ENCODE data around the gene SLC35A2. TPM values are rescaled to one million over a fixed set of nuclear protein-coding genes. Genes with fewer than 3 reads are reported as not detected.

Gene SLC35A2
- total and polyA plus RNA-seq, 12 donors = 6.4 to 27.7 (median 12.4) TPM

- intact Hi-C loops (cut with DNase I) = loop anchor here in 3 of 10 donors (10.0 kb wide), 2 partner anchors 273 to 1263 kb away; partner anchors contain the start of genes ELK1 (in 1 of the 3) and UXT (in 1 of the 3)
- peak; percentile 61 to 81 (median 73) for ATAC-seq
- Histone ChIP-seq H3K4me1 (peaks cover 0 to 32% (median 4%) of the 10 kb centered on the region in 9 donors), H3K27ac (peak overlapping the region in 5 of 10 donors; percentile 6 to 91 (median 25)), H3K9me3 (no peaks in the 10 kb centered on the region), H3K4me3 (peak overlapping the region in 5 of 10 donors; percentile 7 to 68 (median 32)), H3K36me3 (peaks cover 0 to 29% (median 0%) of the 10 kb centered on the region in 9 donors), H3K27me3 (no peaks in the 10 kb centered on the region)
- DNase-seq = peak; percentile 85 to 86
- 12 to 22% methylated on average over 23 to 27 of the region's 27 CpGs for WGBS, 2 donors
- peak; percentile 79 to 95 (median 92) for TF ChIP-seq CTCF (IDR thresholded peaks at IDR 0.05)
These were observed 5.9 kb upstream of the SLC35A2 start for GRCh38 chrX:48917139-48918001.

GRCh38 chrX:48914593-48915493, 3.4 kb upstream of the SLC35A2 start:
- Histone ChIP-seq H3K4me3 (peak overlapping the region in 1 of 10 donors; percentile 0), H3K27me3 (no peaks in the 10 kb centered on the region), H3K4me1 (peaks cover 0 to 43% (median 15%) of the 10 kb centered on the region in 9 donors), H3K9me3 (no peaks in the 10 kb centered on the region), H3K27ac (no peak overlapping the region), H3K36me3 (peaks cover 0 to 27% (median 0%) of the 10 kb centered on the region in 9 donors)
- ATAC-seq = no peak
- DNase-seq = no peak
- TF ChIP-seq CTCF (IDR thresholded peaks at IDR 0.05) = no peak
- 89 to 92% methylated on average over 10 to 13 of the region's 13 CpGs for WGBS, 2 donors
- intact Hi-C loops (cut with DNase I) = loop anchor here in 3 of 10 donors (10.0 kb wide), 2 partner anchors 270 to 1260 kb away; partner anchors contain the start of genes ELK1 (in 1 of the 3) and UXT (in 1 of the 3)

GRCh38 chrX:48913605-48914366, 2.3 kb upstream of the SLC35A2 start:
- peaks cover 0 to 37% (median 11%) of the 10 kb centered on the region in 9 donors for H3K4me1 ChIP-seq
- ATAC-seq (no peak), DNase-seq (no peak)
- no peak overlapping the region for H3K27ac ChIP-seq
- no peaks in the 10 kb centered on the region for H3K9me3 ChIP-seq
- H3K27me3 ChIP-seq = no peaks in the 10 kb centered on the region
- no peak for TF ChIP-seq CTCF (IDR thresholded peaks at IDR 0.05)
- H3K36me3 ChIP-seq = peaks cover 0 to 27% (median 0%) of the 10 kb centered on the region in 9 donors
- 80 to 89% methylated on average over 5 of the region's 5 CpGs for WGBS, 2 donors
- intact Hi-C loops (cut with DNase I) = loop anchor here in 3 of 10 donors (10.0 kb wide), 2 partner anchors 269 to 1259 kb away; partner anchors contain the start of genes ELK1 (in 1 of the 3) and UXT (in 1 of the 3)
- no peak overlapping the region for H3K4me3 ChIP-seq

All from heart right ventricle (tissue), 16 donors.